Germinal center (tissue), 1 donor: Measurements from ENCODE around the gene CEP112.

Experiments used
- DNase-seq: peaks from one replicate; pipeline ENCODE4 v3.0.0; 2012; ENCODE audit warnings: mixed read lengths, low spot score

The CEP112 gene

GRCh38 chr17:66211047-66211810, 19.3 kb upstream of the CEP112 start:
- no peak for DNase-seq

GRCh38 chr17:66210208-66210574, 18.3 kb upstream of the CEP112 start:
- DNase-seq, result no peak

- no peak for DNase-seq
These were observed 16.0 kb upstream of the CEP112 start for GRCh38 chr17:66207936-66208335.

- no peak for DNase-seq
These were observed 11.5 kb upstream of the CEP112 start for GRCh38 chr17:66203274-66204015.

GRCh38 chr17:66200685-66201092, 8.8 kb upstream of the CEP112 start:
- peak; percentile 46 for DNase-seq

- no peak for DNase-seq
These were observed 6.3 kb upstream of the CEP112 start for GRCh38 chr17:66198242-66198641.

GRCh38 chr17:66192378-66192687, 400 bp upstream of the CEP112 start:
- no peak for DNase-seq

GRCh38 chr17:66190738-66191592, 968 bp downstream of the CEP112 start:
- no peak for DNase-seq

GRCh38 chr17:66187718-66188117, 4.2 kb downstream of the CEP112 start:
- DNase-seq, result no peak

- no peak for DNase-seq
These were observed 6.1 kb downstream of the CEP112 start for GRCh38 chr17:66185862-66186261.

GRCh38 chr17:66184392-66184791, 7.5 kb downstream of the CEP112 start:
- no peak for DNase-seq

GRCh38 chr17:66183529-66183928, 8.4 kb downstream of the CEP112 start:
- no peak for DNase-seq

- DNase-seq, result no peak
These were observed 13.3 kb downstream of the CEP112 start for GRCh38 chr17:66178642-66179041.

- no peak for DNase-seq
These were observed 14.9 kb downstream of the CEP112 start for GRCh38 chr17:66177048-66177447.

GRCh38 chr17:66175892-66176291, 16.0 kb downstream of the CEP112 start:
- DNase-seq, result no peak

GRCh38 chr17:66172691-66173223, 19.2 kb downstream of the CEP112 start:
- no peak for DNase-seq

GRCh38 chr17:66172144-66172543, 19.8 kb downstream of the CEP112 start:
- DNase-seq, result no peak

GRCh38 chr17:66171692-66172091, 20.2 kb downstream of the CEP112 start:
- no peak for DNase-seq

- no peak for DNase-seq
These were observed 20.8 kb downstream of the CEP112 start for GRCh38 chr17:66171172-66171571.

GRCh38 chr17:66169839-66170238, 22.1 kb downstream of the CEP112 start:
- no peak for DNase-seq

- no peak for DNase-seq
These were observed 24.6 kb downstream of the CEP112 start for GRCh38 chr17:66167189-66167815.

- DNase-seq, result peak; percentile 64
These were observed 26.3 kb downstream of the CEP112 start for GRCh38 chr17:66165537-66166123.
